ENCODE data around the gene TTC23L.
A peak's percentile ranks its signal among the peaks of the same experiment; 100 is the strongest.

- TF ChIP-seq, protein P1, sequence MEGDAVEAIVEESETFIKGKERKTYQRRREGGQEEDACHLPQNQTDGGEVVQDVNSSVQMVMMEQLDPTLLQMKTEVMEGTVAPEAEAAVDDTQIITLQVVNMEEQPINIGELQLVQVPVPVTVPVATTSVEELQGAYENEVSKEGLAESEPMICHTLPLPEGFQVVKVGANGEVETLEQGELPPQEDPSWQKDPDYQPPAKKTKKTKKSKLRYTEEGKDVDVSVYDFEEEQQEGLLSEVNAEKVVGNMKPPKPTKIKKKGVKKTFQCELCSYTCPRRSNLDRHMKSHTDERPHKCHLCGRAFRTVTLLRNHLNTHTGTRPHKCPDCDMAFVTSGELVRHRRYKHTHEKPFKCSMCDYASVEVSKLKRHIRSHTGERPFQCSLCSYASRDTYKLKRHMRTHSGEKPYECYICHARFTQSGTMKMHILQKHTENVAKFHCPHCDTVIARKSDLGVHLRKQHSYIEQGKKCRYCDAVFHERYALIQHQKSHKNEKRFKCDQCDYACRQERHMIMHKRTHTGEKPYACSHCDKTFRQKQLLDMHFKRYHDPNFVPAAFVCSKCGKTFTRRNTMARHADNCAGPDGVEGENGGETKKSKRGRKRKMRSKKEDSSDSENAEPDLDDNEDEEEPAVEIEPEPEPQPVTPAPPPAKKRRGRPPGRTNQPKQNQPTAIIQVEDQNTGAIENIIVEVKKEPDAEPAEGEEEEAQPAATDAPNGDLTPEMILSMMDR (IDR thresholded peaks at IDR 0.05): no peak
- TF ChIP-seq POLR2AphosphoS5 (IDR thresholded peaks at IDR 0.05) (peak in 3 of 4 donors; percentile 28 to 55 (median 35)), EP300 (IDR thresholded peaks at IDR 0.05) (no peak), POLR2A (IDR thresholded peaks at IDR 0.05) (no peak)
These were observed 90.9 kb downstream of the TTC23L start for GRCh38 chr5:34929720-34930461.

Data from sigmoid colon (tissue), 4 donors.